Lower leg skin (tissue), 4 donors: ENCODE data around the gene MAD1L1. TPM values are rescaled to one million over a fixed set of nuclear protein-coding genes. Genes with fewer than 3 reads are reported as not detected.

Experiments
- DNase-seq, 2 donors: peaks; one replicate each; pipeline ENCODE4 v3.0.0-alpha.2; 2019; ENCODE audit warnings: low spot score in 2 of 2
- H3K4me3 ChIP-seq: fragments of 200-600 bp; sonication (generic); 2 replicates; pipeline ENCODE4 v1.5.1; 2017; ENCODE audit warnings: mild to moderate bottlenecking, low read depth; ENCODE audit not compliant: poor library complexity, severe bottlenecking
- CTCF ChIP-seq, 3 donors: fragments of 450-650 bp; IDR thresholded peaks; one replicate each; pipeline ENCODE4 v1.5.1; 2016; ENCODE audit warnings: antibody characterized with exemption in 3 of 3, mild to moderate bottlenecking in 3 of 3, moderate library complexity in 2 of 3
- POLR2A ChIP-seq, 2 donors: fragments of 450-650 bp; IDR thresholded peaks; one replicate each; pipeline ENCODE4 v1.6.1; 2016 to 2017; ENCODE audit warnings: antibody characterized with exemption in 2 of 2, mild to moderate bottlenecking in 1 of 2, moderate library complexity in 1 of 2
- WGBS, 2 donors: methylation state at CpG; one replicate each; pipeline ENCODE4 v1.1.5; 2018; 5-methylcytosine and 5-hydroxymethylcytosine counted together
- intact Hi-C: fragments of 100-400 bp; cut with DNase I; formaldehyde crosslinking; loops from one replicate; pipeline ENCODE4 v1.15.0; 2023; ENCODE audit warnings: low total_unique reads
- total RNA-seq, 4 donors: library from RNA; depleted of rRNA; stranded (reverse); fragments of >200 nt; gene quantifications; one replicate each; pipeline ENCODE4 v1.1.0, GENCODE V29; 2016

MAD1L1 gene
- total RNA-seq, 4 donors from 2014 or later = 37.7 to 77.8 (median 59.4) TPM

- no peak for DNase-seq
- no peak overlapping the region for H3K4me3 ChIP-seq
- WGBS, 2 donors = 85 to 89% methylated on average over 11 of the region's 11 CpGs
- TF ChIP-seq CTCF (IDR thresholded peaks at IDR 0.05) (no peak), POLR2A (IDR thresholded peaks at IDR 0.05) (no peak)
- intact Hi-C loops = no loop called here
These were observed 176.8 kb downstream of the MAD1L1 start for GRCh38 chr7:2055956-2056355.

GRCh38 chr7:2054927-2055326 is 177.8 kb downstream of the MAD1L1 start:
- 41 to 81% methylated on average over 15 to 17 of the region's 17 CpGs for WGBS, 2 donors
- TF ChIP-seq POLR2A (IDR thresholded peaks at IDR 0.05) (no peak), CTCF (IDR thresholded peaks at IDR 0.05) (no peak)
- no peak overlapping the region for H3K4me3 ChIP-seq
- DNase-seq = no peak
- intact Hi-C loops = no loop called here

GRCh38 chr7:2053395-2053794 is 179.3 kb downstream of the MAD1L1 start:
- WGBS, 2 donors = 94% methylated on average over 12 to 13 of the region's 13 CpGs
- intact Hi-C loops = no loop called here
- TF ChIP-seq CTCF (IDR thresholded peaks at IDR 0.05) = no peak
- TF ChIP-seq POLR2A (IDR thresholded peaks at IDR 0.05) = no peak

GRCh38 chr7:2052657-2053048 is 180.1 kb downstream of the MAD1L1 start:
- 89 to 91% methylated on average over 13 of the region's 13 CpGs for WGBS, 2 donors
- H3K4me3 ChIP-seq = no peak overlapping the region
- intact Hi-C loops = no loop called here
- no peak for DNase-seq
- TF ChIP-seq CTCF (IDR thresholded peaks at IDR 0.05) (no peak), POLR2A (IDR thresholded peaks at IDR 0.05) (no peak)

More at GRCh38 chr7:2053395-2053794, 179.3 kb downstream of the MAD1L1 start:
- DNase-seq = no peak
- no peak overlapping the region for H3K4me3 ChIP-seq

DNA sequence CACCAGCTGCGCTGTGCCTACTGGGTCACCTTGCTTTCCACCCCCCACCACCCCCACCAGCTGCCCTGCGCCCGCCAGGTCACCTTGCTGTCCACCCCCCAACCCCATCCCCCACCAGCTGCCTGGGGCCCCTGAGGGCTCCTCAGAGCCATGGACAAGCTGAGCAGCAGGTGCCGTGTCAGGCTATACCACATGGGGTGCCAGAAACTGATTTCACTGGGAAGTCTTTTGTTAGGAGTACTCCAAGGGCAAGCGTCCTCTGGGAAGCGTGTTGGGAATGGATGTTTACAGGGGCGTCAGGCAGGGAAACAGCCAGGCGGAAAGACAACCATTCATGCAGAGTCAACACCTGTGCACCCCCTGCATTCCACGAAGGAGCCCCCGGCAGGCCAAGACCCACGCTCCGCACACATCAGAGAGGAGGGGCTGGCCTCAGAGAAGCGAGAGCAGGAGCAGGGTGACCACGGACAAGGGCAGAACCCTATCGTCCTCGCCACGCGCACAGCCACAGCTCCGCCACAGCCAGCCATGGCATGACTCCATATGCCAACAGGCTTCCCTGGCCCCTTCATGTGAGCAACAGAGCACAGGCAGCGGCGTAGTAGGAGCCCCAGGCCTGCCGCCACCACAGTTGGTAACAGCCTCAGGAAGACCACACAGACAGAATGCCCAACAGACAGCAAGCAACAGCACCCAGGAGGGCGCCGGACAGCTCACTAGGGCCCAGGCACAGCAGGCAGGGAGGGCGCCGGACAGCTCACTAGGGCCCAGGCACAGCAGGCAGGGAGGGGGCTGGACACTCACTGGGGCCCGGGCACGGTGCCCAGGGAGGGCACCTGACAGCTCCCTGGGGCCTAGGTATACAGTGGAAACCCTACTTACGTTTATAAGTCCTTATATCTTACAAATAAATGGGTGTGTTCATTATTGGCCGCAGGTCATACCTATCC is 180.8 kb downstream of the MAD1L1 start:
- no peak for TF ChIP-seq CTCF (IDR thresholded peaks at IDR 0.05)
- TF ChIP-seq POLR2A (IDR thresholded peaks at IDR 0.05) = no peak
- intact Hi-C loops = no loop called here
- DNase-seq = no peak
- WGBS, 2 donors = 89 to 95% methylated on average over 29 of the region's 30 CpGs
- H3K4me3 ChIP-seq = no peak overlapping the region
